Uterus (tissue), 2 donors: ENCODE measurements around the gene RPS6KB1.

ENCODE experiments used
- CTCF ChIP-seq, 4 experiments: fragments of 200-600 bp in 2 of 4; fragments of 450-650 bp in 2 of 4; sonication (generic) in 2 of 4; IDR thresholded peaks; one replicate each; pipeline ENCODE4 v1.5.1; 2016 to 2019; ENCODE audit warnings: antibody characterized with exemption in 4 of 4, mild to moderate bottlenecking in 2 of 4, moderate library complexity in 1 of 4
- POLR2A ChIP-seq, 2 donors: fragments of 450-650 bp; IDR thresholded peaks; one replicate each; pipeline ENCODE4 v1.6.1; 2016; ENCODE audit warnings: antibody characterized with exemption in 2 of 2, mild to moderate bottlenecking in 1 of 2, moderate library complexity in 1 of 2

- TF ChIP-seq CTCF (IDR thresholded peaks at IDR 0.05) (no peak), POLR2A (IDR thresholded peaks at IDR 0.05) (no peak)
Measured at GRCh38 chr17:59901604-59902003, 8.7 kb downstream of the RPS6KB1 start.
